ENCODE measurements around the gene SAMM50.

The SAMM50 gene

GRCh38 chr22:44002324-44002723, 47.1 kb downstream of the SAMM50 start:
- ATAC-seq = no peak
- no peak for TF ChIP-seq BACH2 (CRISPR knock-in tag; IDR thresholded peaks at IDR 0.05; ENCODE audit: borderline replicate concordance)
- TF ChIP-seq ZC3H10 (CRISPR knock-in tag; IDR thresholded peaks at IDR 0.05) = no peak
- no peak for TF ChIP-seq POU6F1 (CRISPR knock-in tag; IDR thresholded peaks at IDR 0.05; ENCODE audit: borderline replicate concordance, low read depth)
- TF ChIP-seq PATZ1 (CRISPR knock-in tag; IDR thresholded peaks at IDR 0.05; ENCODE audit: borderline replicate concordance) = no peak
- TF ChIP-seq CSRNP3 (CRISPR knock-in tag; IDR thresholded peaks at IDR 0.05) = no peak
- no peak for TF ChIP-seq SNAI2 (CRISPR knock-in tag; IDR thresholded peaks at IDR 0.05)
- no peak for TF ChIP-seq OSR1 (CRISPR knock-in tag; IDR thresholded peaks at IDR 0.05)
- no peak for TF ChIP-seq CSDC2 (CRISPR knock-in tag; IDR thresholded peaks at IDR 0.05)
- no peak for TF ChIP-seq TSHZ2 (CRISPR knock-in tag; IDR thresholded peaks at IDR 0.05)
- TF ChIP-seq ZNF70 (CRISPR knock-in tag; IDR thresholded peaks at IDR 0.05) = no peak
- TF ChIP-seq ARNTL (CRISPR knock-in tag; IDR thresholded peaks at IDR 0.05; ENCODE audit: borderline replicate concordance, low read depth) = no peak
- no peak for TF ChIP-seq GLIS3 (CRISPR knock-in tag; IDR thresholded peaks at IDR 0.05)
- no peak for TF ChIP-seq TCF4 (CRISPR knock-in tag; IDR thresholded peaks at IDR 0.05; ENCODE audit: borderline replicate concordance)
- TF ChIP-seq ZNF8 (CRISPR knock-in tag; IDR thresholded peaks at IDR 0.05) = no peak
- no peak for TF ChIP-seq TOX (CRISPR knock-in tag; IDR thresholded peaks at IDR 0.05; ENCODE audit: borderline replicate concordance)
- TF ChIP-seq CREB5 (CRISPR knock-in tag; IDR thresholded peaks at IDR 0.05; ENCODE audit: low read depth) = no peak
- TF ChIP-seq ESRRG (CRISPR knock-in tag; IDR thresholded peaks at IDR 0.05) = no peak
- no peak for TF ChIP-seq PPARA (CRISPR knock-in tag; IDR thresholded peaks at IDR 0.05; ENCODE audit: borderline replicate concordance)
- no peak for TF ChIP-seq ZFP3 (CRISPR knock-in tag; IDR thresholded peaks at IDR 0.05)

GRCh38 chr22:44002997-44003396, 47.8 kb downstream of the SAMM50 start:
- no peak for ATAC-seq
- TF ChIP-seq TSHZ2 (CRISPR knock-in tag; IDR thresholded peaks at IDR 0.05) = no peak
- TF ChIP-seq ZFP3 (CRISPR knock-in tag; IDR thresholded peaks at IDR 0.05) = no peak
- TF ChIP-seq POU6F1 (CRISPR knock-in tag; IDR thresholded peaks at IDR 0.05; ENCODE audit: borderline replicate concordance, low read depth) = no peak
- no peak for TF ChIP-seq BACH2 (CRISPR knock-in tag; IDR thresholded peaks at IDR 0.05; ENCODE audit: borderline replicate concordance)
- no peak for TF ChIP-seq TOX (CRISPR knock-in tag; IDR thresholded peaks at IDR 0.05; ENCODE audit: borderline replicate concordance)
- TF ChIP-seq GLIS3 (CRISPR knock-in tag; IDR thresholded peaks at IDR 0.05) = no peak
- no peak for TF ChIP-seq CREB5 (CRISPR knock-in tag; IDR thresholded peaks at IDR 0.05; ENCODE audit: low read depth)
- no peak for TF ChIP-seq OSR1 (CRISPR knock-in tag; IDR thresholded peaks at IDR 0.05)

Measured in SK-N-SH treated with all-trans-retinoic acid at 6 μM for 48 hours (cell line).